ES-I3 (cell line): ENCODE measurements around the gene ITGB1BP1.

Experiments
- H3K36me3 ChIP-seq: 2 replicates; pipeline ENCODE4 v1.6.1; 2013; ENCODE audit warnings: mild to moderate bottlenecking, low read length, control low read depth, moderate library complexity; ENCODE audit not compliant: insufficient read depth
- H3K4me1 ChIP-seq: 2 replicates; pipeline ENCODE4 v1.6.1; 2013; ENCODE audit warnings: mild to moderate bottlenecking, control low read depth, low read length; ENCODE audit not compliant: insufficient read depth
- H3K9ac ChIP-seq: 2 replicates; pipeline ENCODE4 v1.6.1; 2013; ENCODE audit warnings: low read depth, mild to moderate bottlenecking, low read length, moderate library complexity
- H3K9me3 ChIP-seq: 2 replicates; pipeline ENCODE4 v1.6.1; 2013; ENCODE audit warnings: mild to moderate bottlenecking, low read length, moderate library complexity; ENCODE audit not compliant: control insufficient read depth, insufficient read depth

ITGB1BP1 gene

DNA sequence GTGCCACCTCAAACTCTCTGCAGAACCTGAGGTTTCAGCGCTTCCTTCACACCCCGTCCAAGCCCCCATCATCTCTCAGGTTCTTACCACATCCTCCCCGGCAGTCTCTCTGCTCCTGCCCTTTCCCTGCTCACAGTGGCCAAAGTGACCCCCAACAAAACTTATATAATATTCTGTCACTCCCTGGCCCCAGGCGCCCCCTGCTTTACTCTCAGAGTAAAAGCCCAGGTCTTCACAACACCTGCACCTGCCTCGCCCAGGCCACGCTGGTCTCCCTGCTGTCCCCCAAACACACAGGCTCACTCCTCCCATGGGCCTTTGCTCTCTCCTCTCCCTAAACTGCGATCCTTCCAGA, 6.4 kb downstream of the ITGB1BP1 start:
- no peaks in the 10 kb centered on the region for H3K4me1 ChIP-seq
- H3K36me3 ChIP-seq = no peaks in the 10 kb centered on the region; the same call in 1 of the 2 replicates
- H3K9ac ChIP-seq = no peak overlapping the region
- H3K9me3 ChIP-seq = no peaks in the 10 kb centered on the region

- Histone ChIP-seq H3K4me1 (no peaks in the 10 kb centered on the region), H3K36me3 (no peaks in the 10 kb centered on the region; the same call in 1 of the 2 replicates), H3K9ac (no peak overlapping the region), H3K9me3 (no peaks in the 10 kb centered on the region)
Measured at GRCh38 chr2:9416267-9416961, 6.9 kb downstream of the ITGB1BP1 start.

DNA sequence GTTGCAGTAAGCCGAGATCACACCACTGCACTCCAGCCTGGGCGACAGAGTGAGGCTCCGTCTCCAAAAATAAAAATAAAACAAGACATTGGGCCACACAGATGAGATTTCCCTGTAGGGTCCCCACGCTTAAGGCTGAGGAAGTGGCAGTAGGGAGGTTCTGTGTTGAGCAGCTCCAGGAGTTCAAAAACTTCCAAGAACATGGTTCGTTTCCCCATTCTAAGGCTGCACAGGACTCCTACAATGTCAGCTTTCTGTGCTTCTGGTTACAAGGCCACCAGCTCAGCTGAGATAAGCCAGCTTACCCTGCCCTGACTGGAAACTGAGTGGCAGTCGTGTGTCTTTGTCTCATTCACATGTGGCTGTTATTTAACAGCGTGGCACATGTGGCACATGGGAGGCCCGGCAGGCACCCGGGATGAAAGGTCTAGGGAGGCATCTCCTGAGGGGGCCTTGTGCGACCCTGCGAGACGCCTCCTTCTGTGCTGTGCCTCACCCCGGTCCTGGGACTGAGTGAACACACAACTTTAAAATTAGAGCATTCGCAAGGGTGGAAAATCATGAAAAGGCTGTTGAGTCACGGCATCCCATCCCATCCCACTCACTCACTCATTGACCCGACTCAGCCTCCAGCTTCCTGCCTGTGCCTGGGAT, 7.7 kb downstream of the ITGB1BP1 start:
- H3K9me3 ChIP-seq = no peaks in the 10 kb centered on the region
- no peak overlapping the region for H3K9ac ChIP-seq
- no peaks in the 10 kb centered on the region; the same call in 1 of the 2 replicates for H3K36me3 ChIP-seq
- no peaks in the 10 kb centered on the region for H3K4me1 ChIP-seq

DNA sequence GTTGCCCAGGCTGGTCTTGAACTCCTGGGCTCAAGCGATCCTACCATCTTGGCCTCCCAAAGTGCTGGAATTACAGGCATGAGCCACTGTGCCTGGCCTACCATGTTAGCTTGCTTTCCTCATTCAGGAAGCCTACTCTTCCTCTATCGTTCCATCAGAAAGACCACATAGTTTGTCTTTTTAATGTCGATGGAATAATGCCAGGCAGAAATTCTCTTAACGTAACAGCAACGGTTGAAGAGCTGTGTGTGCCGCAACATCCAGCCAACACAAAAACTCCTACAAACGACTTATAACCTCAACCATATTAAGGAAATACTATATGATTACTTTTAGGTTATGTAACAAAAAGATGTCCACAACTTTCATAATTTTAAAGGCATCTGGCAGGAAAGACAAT, 10.5 kb downstream of the ITGB1BP1 start:
- Histone ChIP-seq H3K9ac (no peak overlapping the region), H3K4me1 (no peaks in the 10 kb centered on the region), H3K9me3 (no peaks in the 10 kb centered on the region), H3K36me3 (no peaks in the 10 kb centered on the region; the same call in none of the 2 replicates)

DNA sequence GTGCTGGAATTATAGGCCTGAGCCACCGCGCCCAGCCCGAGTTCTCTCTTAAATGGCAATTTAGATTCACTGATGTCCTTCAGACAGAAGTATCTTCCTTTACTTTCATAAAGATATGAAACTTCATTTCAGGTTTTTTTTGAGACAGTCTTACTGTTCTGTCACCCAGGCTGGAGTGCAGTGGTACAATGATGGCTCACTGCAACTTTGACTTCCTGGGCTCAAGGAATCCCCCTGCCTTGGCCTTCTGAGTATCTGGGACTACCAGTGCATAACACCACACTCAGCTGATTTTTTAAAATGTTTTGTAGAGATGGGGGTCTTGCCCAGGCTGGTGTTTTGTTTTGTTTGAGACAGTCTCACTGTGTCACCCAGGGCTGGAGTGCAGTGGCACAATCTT, 13.2 kb downstream of the ITGB1BP1 start:
- Histone ChIP-seq H3K36me3 (no peaks in the 10 kb centered on the region; the same call in none of the 2 replicates), H3K9me3 (no peaks in the 10 kb centered on the region), H3K4me1 (no peaks in the 10 kb centered on the region), H3K9ac (no peak overlapping the region)

GRCh38 chr2:9408641-9409151, 14.6 kb downstream of the ITGB1BP1 start:
- Histone ChIP-seq H3K9ac (no peak overlapping the region), H3K36me3 (no peaks in the 10 kb centered on the region; the same call in none of the 2 replicates), H3K9me3 (no peaks in the 10 kb centered on the region), H3K4me1 (no peaks in the 10 kb centered on the region)

GRCh38 chr2:9407363-9407811, 15.9 kb downstream of the ITGB1BP1 start:
- Histone ChIP-seq H3K36me3 (no peaks in the 10 kb centered on the region; the same call in none of the 2 replicates), H3K9me3 (no peaks in the 10 kb centered on the region), H3K4me1 (no peaks in the 10 kb centered on the region), H3K9ac (no peak overlapping the region)

DNA sequence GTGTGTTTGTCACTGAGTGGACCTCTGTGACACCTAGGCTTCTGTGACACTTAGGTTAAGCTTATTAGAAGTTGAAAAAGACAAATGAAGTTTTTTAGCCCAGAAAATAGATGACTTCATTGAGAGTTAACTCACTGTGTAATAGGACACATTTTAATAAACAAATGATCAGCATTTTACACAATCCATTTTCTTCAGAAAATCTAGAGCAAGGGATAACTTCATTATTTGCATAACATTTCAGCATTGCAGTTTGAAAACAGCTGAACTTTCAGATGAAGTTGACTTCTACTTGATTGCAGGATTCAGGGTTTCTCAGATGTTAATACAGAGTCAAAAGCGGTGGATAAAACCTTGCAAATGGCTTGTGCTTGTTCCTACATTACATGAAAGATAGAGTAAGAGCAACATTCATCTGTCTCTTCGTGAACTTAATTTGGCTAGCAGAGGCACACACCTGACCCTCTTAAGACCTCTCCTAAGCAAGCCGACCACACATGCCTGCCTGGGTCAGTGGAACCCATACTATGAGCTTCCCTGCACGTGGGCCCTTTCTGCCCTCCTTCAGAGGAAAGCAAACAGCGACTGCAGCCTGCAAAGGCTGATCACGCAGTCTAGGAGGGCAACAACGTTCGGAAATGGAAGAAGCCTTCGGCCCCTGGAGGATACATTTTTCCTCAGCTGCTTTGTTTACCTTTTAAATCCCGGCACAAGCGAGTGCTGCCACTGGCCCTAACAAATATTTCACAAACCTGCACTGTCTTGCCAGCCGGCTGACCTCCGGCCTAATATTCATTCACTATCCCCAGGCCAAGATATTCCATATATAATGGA, 16.6 kb downstream of the ITGB1BP1 start:
- Histone ChIP-seq H3K4me1 (no peaks in the 10 kb centered on the region), H3K9ac (no peak overlapping the region), H3K9me3 (no peaks in the 10 kb centered on the region), H3K36me3 (no peaks in the 10 kb centered on the region; the same call in 1 of the 2 replicates)

GRCh38 chr2:9405636-9406035, 17.7 kb downstream of the ITGB1BP1 start:
- no peaks in the 10 kb centered on the region for H3K4me1 ChIP-seq
- no peaks in the 10 kb centered on the region for H3K9me3 ChIP-seq
- no peak overlapping the region for H3K9ac ChIP-seq
- no peaks in the 10 kb centered on the region; the same call in 1 of the 2 replicates for H3K36me3 ChIP-seq

GRCh38 chr2:9404451-9404850, 18.9 kb downstream of the ITGB1BP1 start:
- no peak overlapping the region for H3K9ac ChIP-seq
- no peaks in the 10 kb centered on the region; the same call in 1 of the 2 replicates for H3K36me3 ChIP-seq
- H3K9me3 ChIP-seq = no peaks in the 10 kb centered on the region
- peaks cover 4% of the 10 kb centered on the region; the same call in 1 of the 2 replicates for H3K4me1 ChIP-seq

DNA sequence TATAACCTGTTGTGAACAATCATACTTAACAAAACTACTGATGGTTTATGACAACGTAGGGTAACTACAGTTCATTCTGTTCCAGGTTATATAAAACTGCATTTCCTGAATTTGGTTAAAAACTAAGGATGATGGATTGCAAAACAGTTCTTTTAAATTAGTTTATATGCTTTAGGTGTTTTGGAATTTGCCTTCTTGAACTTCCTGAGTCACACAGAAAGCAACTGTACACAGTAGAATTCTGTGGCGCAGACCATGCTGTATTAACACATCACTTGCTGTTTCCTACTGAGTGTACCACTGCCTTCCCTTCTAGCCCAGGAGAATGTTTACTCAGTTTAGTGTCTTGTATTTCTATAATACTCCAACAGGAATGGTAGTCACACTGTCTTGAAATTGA, 19.4 kb downstream of the ITGB1BP1 start:
- Histone ChIP-seq H3K36me3 (no peaks in the 10 kb centered on the region; the same call in 1 of the 2 replicates), H3K4me1 (peaks cover 4% of the 10 kb centered on the region; the same call in 1 of the 2 replicates), H3K9me3 (no peaks in the 10 kb centered on the region), H3K9ac (no peak overlapping the region)

GRCh38 chr2:9401646-9402371, 21.5 kb downstream of the ITGB1BP1 start:
- H3K9ac ChIP-seq = no peak overlapping the region
- no peaks in the 10 kb centered on the region for H3K36me3 ChIP-seq
- H3K4me1 ChIP-seq = peaks cover 4% of the 10 kb centered on the region; the same call in 1 of the 2 replicates
- no peaks in the 10 kb centered on the region for H3K9me3 ChIP-seq

- H3K36me3 ChIP-seq = no peaks in the 10 kb centered on the region
- no peak overlapping the region for H3K9ac ChIP-seq
- H3K4me1 ChIP-seq = peaks cover 4% of the 10 kb centered on the region; the same call in 1 of the 2 replicates
- no peaks in the 10 kb centered on the region for H3K9me3 ChIP-seq
Measured at GRCh38 chr2:9401059-9401547, 22.2 kb downstream of the ITGB1BP1 start.
